Right lobe of liver (tissue), 4 donors: ENCODE data around the gene MON1A.

Source experiments
- CTCF ChIP-seq, 4 donors: fragments of 200-600 bp in 3 of 4; fragments of 450-650 bp in 1 of 4; IDR thresholded peaks; one replicate each; pipeline versions ENCODE4 v1.5.1 to v1.8.0; 2016 to 2022; ENCODE audit warnings: antibody characterized with exemption in 4 of 4, mild to moderate bottlenecking in 2 of 4
- POLR2A ChIP-seq: fragments of 450-650 bp; IDR thresholded peaks from one replicate; pipeline ENCODE4 v1.6.1; 2017; ENCODE audit warnings: antibody characterized with exemption, mild to moderate bottlenecking
- donor health status: DM: no; HTN: no; CAD: no.
- donor health status: DM: no; HTN: no; CAD: no.
- donor health status: DM: no; HTN: yes; CAD: no.

GRCh38 chr3:49976942-49977341, 47.3 kb upstream of the MON1A start:
- no peak for TF ChIP-seq POLR2A
- TF ChIP-seq CTCF (IDR thresholded peaks at IDR 0.05) = no peak
